ENCODE results near the gene SEC62. TPM values are rescaled to one million over a fixed set of nuclear protein-coding genes. Genes with fewer than 3 reads are reported as not detected.

Gene SEC62
- total RNA-seq, 4 donors from 2014 or later: 20.0 to 195 (median 65.2) TPM

DNA sequence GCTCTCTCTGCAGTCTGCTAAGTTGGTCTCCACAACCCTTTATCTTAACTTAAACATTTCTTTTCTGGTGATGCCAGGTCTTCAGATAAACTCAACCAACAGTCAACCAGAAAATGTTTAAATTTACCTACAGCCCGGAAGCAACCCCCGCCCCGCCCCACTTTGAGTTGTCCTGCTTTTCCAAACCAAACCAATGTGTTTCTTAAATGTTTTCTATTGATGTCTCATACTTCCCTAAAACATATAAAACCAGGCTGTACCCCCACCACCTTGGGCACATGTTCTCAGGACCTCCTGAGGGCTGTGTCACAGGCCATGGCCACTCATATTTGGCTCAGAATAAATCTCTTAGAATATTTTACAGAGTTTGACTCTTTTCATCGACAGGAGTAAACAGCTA, 58.0 kb downstream of the SEC62 start:
- no peaks in the 10 kb centered on the region for H3K27me3 ChIP-seq
- no peaks in the 10 kb centered on the region for H3K36me3 ChIP-seq
- DNase-seq: no peak
- no peak overlapping the region for H3K27ac ChIP-seq
- H3K9me3 ChIP-seq: no peaks in the 10 kb centered on the region
- no peak overlapping the region for H3K4me3 ChIP-seq
- intact Hi-C loops (cut with DNase I; ENCODE audit: low total_unique reads): no loop called here
- no peaks in the 10 kb centered on the region for H3K4me1 ChIP-seq
- TF ChIP-seq, protein P1, sequence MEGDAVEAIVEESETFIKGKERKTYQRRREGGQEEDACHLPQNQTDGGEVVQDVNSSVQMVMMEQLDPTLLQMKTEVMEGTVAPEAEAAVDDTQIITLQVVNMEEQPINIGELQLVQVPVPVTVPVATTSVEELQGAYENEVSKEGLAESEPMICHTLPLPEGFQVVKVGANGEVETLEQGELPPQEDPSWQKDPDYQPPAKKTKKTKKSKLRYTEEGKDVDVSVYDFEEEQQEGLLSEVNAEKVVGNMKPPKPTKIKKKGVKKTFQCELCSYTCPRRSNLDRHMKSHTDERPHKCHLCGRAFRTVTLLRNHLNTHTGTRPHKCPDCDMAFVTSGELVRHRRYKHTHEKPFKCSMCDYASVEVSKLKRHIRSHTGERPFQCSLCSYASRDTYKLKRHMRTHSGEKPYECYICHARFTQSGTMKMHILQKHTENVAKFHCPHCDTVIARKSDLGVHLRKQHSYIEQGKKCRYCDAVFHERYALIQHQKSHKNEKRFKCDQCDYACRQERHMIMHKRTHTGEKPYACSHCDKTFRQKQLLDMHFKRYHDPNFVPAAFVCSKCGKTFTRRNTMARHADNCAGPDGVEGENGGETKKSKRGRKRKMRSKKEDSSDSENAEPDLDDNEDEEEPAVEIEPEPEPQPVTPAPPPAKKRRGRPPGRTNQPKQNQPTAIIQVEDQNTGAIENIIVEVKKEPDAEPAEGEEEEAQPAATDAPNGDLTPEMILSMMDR (IDR thresholded peaks at IDR 0.05): no peak
- no peak for TF ChIP-seq POLR2A (IDR thresholded peaks at IDR 0.05)

GRCh38 chr3:170027233-170028102, 60.9 kb downstream of the SEC62 start:
- H3K36me3 ChIP-seq: no peaks in the 10 kb centered on the region
- H3K4me3 ChIP-seq: no peak overlapping the region
- DNase-seq: no peak
- H3K27me3 ChIP-seq: no peaks in the 10 kb centered on the region
- no peaks in the 10 kb centered on the region for H3K4me1 ChIP-seq
- H3K27ac ChIP-seq: no peak overlapping the region
- no peaks in the 10 kb centered on the region for H3K9me3 ChIP-seq
- TF ChIP-seq, protein P1 (IDR thresholded peaks at IDR 0.05): no peak
- no peak for TF ChIP-seq POLR2A (IDR thresholded peaks at IDR 0.05)
- intact Hi-C loops (cut with DNase I; ENCODE audit: low total_unique reads): no loop called here

DNA sequence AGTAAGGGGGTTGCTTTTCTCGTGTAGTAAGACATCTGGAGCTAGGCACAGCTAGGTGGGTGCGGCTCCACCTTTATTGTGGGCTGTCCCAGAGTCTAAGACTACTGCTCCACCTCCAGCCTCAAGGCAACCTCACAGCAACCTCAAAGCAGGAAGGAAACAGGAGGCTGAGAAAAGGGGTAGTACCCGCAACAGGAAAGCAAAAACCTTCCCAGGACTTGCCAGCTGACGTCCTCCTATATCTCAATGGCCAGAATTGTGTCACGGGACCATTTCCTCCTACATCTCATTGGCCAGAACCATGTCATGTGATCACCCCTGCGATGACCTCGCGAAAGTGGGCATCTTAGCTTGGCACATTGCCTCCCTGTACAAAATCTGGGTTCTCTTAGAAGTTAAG, 66.9 kb downstream of the SEC62 start:
- Histone ChIP-seq H3K36me3 (no peaks in the 10 kb centered on the region), H3K4me3 (no peak overlapping the region), H3K27me3 (peaks cover 2% of the 10 kb centered on the region in 2 donors), H3K4me1 (no peaks in the 10 kb centered on the region), H3K27ac (no peak overlapping the region), H3K9me3 (no peaks in the 10 kb centered on the region)
- intact Hi-C loops (cut with DNase I; ENCODE audit: low total_unique reads): no loop called here
- no peak for DNase-seq
- TF ChIP-seq, protein P1 (IDR thresholded peaks at IDR 0.05): no peak
- TF ChIP-seq POLR2A (IDR thresholded peaks at IDR 0.05): no peak

- H3K27ac ChIP-seq: no peak within 1 kb of the TSS
- DNase-seq: peak; percentile 22 to 35
- H3K4me3 ChIP-seq: peak within 1 kb of the TSS; percentile 22 to 43
- TF ChIP-seq POLR2A (IDR thresholded peaks at IDR 0.05): no peak
- TF ChIP-seq, protein P1 (IDR thresholded peaks at IDR 0.05): peak; percentile 18 to 51 (median 37)
- no peaks in the 10 kb centered on the region for H3K4me1 ChIP-seq
- H3K36me3 ChIP-seq: no peaks in the 10 kb centered on the region
- H3K27me3 ChIP-seq: peaks cover 3 to 11% of the 10 kb centered on the region in 2 donors
- no peaks in the 10 kb centered on the region for H3K9me3 ChIP-seq
- intact Hi-C loops (cut with DNase I; ENCODE audit: low total_unique reads): no loop called here
Observed at GRCh38 chr3:170037463-170038433, 71.1 kb downstream of the SEC62 start, which contains the start of gene GPR160. TSS of gene GPR160 (plus strand) at chr3:170037995. CDS start at chr3:170083973, 45,978 bp downstream.

Measured in uterus (tissue), 4 donors.